ENCODE data around the gene SEL1L.

Gene SEL1L

DNA sequence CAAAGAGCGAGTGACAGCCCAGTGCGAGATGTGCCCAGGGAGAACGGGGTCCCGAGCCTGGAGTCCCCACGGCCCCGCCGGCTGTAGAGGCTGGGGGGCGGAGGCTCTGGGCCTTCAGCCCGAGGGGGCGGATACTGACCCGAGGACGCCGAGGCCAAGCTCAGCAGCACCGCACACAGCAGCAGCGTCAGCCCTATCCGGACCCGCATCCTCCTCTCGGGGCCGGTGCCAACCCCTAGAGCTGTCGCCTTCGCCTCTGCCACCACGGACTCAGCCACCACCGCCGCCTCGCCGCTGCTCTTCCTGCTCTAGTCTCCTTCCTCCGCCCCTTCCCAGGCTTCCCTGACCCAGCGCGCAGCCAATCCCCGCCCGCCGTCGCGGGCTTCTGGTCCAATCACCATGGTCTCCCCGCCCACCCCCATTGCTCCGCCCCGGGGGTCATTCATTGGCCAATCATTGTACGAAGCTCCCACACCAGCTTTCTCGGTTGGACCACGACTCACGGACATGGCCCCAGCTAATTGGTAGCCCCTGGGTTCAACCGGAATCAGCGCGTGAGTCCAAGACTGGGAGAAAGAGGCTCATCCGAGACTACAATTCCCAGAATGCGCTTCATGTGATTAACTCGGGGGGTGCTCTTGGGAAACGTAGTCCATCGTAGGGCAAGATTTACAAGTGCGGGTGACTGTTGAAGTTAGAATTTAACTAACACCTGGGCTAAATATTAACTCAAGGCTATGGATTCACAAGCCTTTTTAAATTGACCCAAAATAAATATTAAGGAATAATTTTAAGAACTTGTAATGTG is at the start of gene SEL1L:
TSS of gene SEL1L (minus strand) at position 318 of the 808 bp plus-strand sequence. CDS start at position 209, 109 bp downstream.
- ChIA-PET POLR2A (interaction anchor here (0.9 to 1.0 kb wide), 3 partner anchors 9 to 592 kb away, joined by 3 to 6 read pairs (median 4); partner anchors contain the start of genes CEP128 and GTF2A1), CTCF (interaction anchor here (0.6 to 0.7 kb wide), 2 partner anchors 180 to 593 kb away, joined by 3 read pairs; no protein-coding TSS in a partner anchor)
- no peaks in the 10 kb centered on the region for H3K9me3 ChIP-seq (ENCODE audit: control insufficient read depth, insufficient read depth, low read depth, low read length)
- peak within 1 kb of the TSS; percentile 98 for H3K4me3 ChIP-seq (ENCODE audit: low read depth, low read length)
- peaks cover 2% of the 10 kb centered on the region; the same call in 1 of the 2 replicates for H3K4me1 ChIP-seq (ENCODE audit: control insufficient read depth, insufficient read depth, low read length)
- peaks cover 0 to 2% of the 10 kb centered on the region in 2 experiments; a peak in 1 of 3 replicates for H3K36me3 ChIP-seq (ENCODE audit: control insufficient read depth in 2 of 2, insufficient read depth in 1 of 2, low read length in 2 of 2)
- H3K27ac ChIP-seq (ENCODE audit: extremely low read depth, low read depth, low read length) = no peak within 1 kb of the TSS; the same call in 1 of the 2 replicates
- no peak for TF ChIP-seq ZNF776 (tag by site-specific recombination; IDR thresholded peaks at IDR 0.05; ENCODE audit: borderline replicate concordance)
- no peak for TF ChIP-seq ZNF843 (tag by site-specific recombination; IDR thresholded peaks at IDR 0.05)
- TF ChIP-seq ZNF571 (tag by site-specific recombination; IDR thresholded peaks at IDR 0.05) = no peak
- TF ChIP-seq, protein P1, sequence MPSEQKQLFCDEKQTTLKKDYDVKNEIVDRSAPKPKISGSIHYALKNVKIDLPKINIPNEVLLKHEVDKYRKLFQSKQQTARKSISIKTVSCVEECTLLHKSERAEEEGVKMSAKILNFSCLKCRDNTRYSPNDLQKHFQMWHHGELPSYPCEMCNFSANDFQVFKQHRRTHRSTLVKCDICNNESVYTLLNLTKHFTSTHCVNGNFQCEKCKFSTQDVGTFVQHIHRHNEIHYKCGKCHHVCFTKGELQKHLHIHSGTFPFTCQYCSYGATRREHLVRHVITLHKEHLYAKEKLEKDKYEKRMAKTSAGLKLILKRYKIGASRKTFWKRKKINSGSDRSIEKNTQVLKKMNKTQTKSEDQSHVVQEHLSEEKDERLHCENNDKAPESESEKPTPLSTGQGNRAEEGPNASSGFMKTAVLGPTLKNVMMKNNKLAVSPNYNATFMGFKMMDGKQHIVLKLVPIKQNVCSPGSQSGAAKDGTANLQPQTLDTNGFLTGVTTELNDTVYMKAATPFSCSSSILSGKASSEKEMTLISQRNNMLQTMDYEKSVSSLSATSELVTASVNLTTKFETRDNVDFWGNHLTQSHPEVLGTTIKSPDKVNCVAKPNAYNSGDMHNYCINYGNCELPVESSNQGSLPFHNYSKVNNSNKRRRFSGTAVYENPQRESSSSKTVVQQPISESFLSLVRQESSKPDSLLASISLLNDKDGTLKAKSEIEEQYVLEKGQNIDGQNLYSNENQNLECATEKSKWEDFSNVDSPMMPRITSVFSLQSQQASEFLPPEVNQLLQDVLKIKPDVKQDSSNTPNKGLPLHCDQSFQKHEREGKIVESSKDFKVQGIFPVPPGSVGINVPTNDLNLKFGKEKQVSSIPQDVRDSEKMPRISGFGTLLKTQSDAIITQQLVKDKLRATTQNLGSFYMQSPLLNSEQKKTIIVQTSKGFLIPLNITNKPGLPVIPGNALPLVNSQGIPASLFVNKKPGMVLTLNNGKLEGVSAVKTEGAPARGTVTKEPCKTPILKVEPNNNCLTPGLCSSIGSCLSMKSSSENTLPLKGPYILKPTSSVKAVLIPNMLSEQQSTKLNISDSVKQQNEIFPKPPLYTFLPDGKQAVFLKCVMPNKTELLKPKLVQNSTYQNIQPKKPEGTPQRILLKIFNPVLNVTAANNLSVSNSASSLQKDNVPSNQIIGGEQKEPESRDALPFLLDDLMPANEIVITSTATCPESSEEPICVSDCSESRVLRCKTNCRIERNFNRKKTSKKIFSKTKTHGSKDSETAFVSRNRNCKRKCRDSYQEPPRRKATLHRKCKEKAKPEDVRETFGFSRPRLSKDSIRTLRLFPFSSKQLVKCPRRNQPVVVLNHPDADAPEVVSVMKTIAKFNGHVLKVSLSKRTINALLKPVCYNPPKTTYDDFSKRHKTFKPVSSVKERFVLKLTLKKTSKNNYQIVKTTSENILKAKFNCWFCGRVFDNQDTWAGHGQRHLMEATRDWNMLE (tag by site-specific recombination; conservative IDR thresholded peaks at IDR 0.05; ENCODE audit: low read depth) = peak; percentile 76
- no peak for TF ChIP-seq ZNF747 (tag by site-specific recombination; IDR thresholded peaks at IDR 0.05)
- no peak for TF ChIP-seq ZNF777 (tag by site-specific recombination; IDR thresholded peaks at IDR 0.05; ENCODE audit: borderline replicate concordance)
- peak; percentile 44; the same call in 1 of the 2 replicates for TF ChIP-seq ZNF341 (tag by site-specific recombination; IDR thresholded peaks at IDR 0.05; ENCODE audit: low read depth)
- TF ChIP-seq, protein P2, sequence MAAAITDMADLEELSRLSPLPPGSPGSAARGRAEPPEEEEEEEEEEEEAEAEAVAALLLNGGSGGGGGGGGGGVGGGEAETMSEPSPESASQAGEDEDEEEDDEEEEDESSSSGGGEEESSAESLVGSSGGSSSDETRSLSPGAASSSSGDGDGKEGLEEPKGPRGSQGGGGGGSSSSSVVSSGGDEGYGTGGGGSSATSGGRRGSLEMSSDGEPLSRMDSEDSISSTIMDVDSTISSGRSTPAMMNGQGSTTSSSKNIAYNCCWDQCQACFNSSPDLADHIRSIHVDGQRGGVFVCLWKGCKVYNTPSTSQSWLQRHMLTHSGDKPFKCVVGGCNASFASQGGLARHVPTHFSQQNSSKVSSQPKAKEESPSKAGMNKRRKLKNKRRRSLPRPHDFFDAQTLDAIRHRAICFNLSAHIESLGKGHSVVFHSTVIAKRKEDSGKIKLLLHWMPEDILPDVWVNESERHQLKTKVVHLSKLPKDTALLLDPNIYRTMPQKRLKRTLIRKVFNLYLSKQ (tag by site-specific recombination; IDR thresholded peaks at IDR 0.05; ENCODE audit: borderline replicate concordance) = no peak
- TF ChIP-seq, protein P3, sequence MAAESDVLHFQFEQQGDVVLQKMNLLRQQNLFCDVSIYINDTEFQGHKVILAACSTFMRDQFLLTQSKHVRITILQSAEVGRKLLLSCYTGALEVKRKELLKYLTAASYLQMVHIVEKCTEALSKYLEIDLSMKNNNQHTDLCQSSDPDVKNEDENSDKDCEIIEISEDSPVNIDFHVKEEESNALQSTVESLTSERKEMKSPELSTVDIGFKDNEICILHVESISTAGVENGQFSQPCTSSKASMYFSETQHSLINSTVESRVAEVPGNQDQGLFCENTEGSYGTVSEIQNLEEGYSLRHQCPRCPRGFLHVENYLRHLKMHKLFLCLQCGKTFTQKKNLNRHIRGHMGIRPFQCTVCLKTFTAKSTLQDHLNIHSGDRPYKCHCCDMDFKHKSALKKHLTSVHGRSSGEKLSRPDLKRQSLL (tag by site-specific recombination; IDR thresholded peaks at IDR 0.05) = peak; percentile 30; the same call in 1 of the 2 replicates
- TF ChIP-seq, protein P4, sequence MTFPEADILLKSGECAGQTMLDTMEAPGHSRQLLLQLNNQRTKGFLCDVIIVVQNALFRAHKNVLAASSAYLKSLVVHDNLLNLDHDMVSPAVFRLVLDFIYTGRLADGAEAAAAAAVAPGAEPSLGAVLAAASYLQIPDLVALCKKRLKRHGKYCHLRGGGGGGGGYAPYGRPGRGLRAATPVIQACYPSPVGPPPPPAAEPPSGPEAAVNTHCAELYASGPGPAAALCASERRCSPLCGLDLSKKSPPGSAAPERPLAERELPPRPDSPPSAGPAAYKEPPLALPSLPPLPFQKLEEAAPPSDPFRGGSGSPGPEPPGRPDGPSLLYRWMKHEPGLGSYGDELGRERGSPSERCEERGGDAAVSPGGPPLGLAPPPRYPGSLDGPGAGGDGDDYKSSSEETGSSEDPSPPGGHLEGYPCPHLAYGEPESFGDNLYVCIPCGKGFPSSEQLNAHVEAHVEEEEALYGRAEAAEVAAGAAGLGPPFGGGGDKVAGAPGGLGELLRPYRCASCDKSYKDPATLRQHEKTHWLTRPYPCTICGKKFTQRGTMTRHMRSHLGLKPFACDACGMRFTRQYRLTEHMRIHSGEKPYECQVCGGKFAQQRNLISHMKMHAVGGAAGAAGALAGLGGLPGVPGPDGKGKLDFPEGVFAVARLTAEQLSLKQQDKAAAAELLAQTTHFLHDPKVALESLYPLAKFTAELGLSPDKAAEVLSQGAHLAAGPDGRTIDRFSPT (tag by site-specific recombination; IDR thresholded peaks at IDR 0.05) = 0 out of 2 replicates have a peak, but pooled peaks have one; percentile 37
- TF ChIP-seq SP7 (tag by site-specific recombination; IDR thresholded peaks at IDR 0.05) = peak; percentile 42; the same call in 1 of the 2 replicates
- TF ChIP-seq ZNF555 (tag by site-specific recombination; conservative IDR thresholded peaks at IDR 0.05) = no peak
- peak; percentile 93 for TF ChIP-seq ZNF76 (tag by site-specific recombination; IDR thresholded peaks at IDR 0.05; ENCODE audit: borderline replicate concordance, low read depth)
- 0 out of 2 replicates have a peak, but pooled peaks have one; percentile 27 for TF ChIP-seq KLF1 (tag by site-specific recombination; IDR thresholded peaks at IDR 0.05)
- TF ChIP-seq ZNF335 (tag by site-specific recombination; conservative IDR thresholded peaks at IDR 0.05) = peak; percentile 85
- no peak for TF ChIP-seq ZSCAN16 (tag by site-specific recombination; IDR thresholded peaks at IDR 0.05)
- TF ChIP-seq, protein P5, sequence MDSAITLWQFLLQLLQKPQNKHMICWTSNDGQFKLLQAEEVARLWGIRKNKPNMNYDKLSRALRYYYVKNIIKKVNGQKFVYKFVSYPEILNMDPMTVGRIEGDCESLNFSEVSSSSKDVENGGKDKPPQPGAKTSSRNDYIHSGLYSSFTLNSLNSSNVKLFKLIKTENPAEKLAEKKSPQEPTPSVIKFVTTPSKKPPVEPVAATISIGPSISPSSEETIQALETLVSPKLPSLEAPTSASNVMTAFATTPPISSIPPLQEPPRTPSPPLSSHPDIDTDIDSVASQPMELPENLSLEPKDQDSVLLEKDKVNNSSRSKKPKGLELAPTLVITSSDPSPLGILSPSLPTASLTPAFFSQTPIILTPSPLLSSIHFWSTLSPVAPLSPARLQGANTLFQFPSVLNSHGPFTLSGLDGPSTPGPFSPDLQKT (IDR thresholded peaks at IDR 0.05; ENCODE audit: borderline replicate concordance, low read depth, low read length) = peak; percentile 51; the same call in 1 of the 2 replicates
- 0 out of 2 replicates have a peak, but pooled peaks have one; percentile 21 for TF ChIP-seq ZNF600 (tag by site-specific recombination; IDR thresholded peaks at IDR 0.05)
- peak; percentile 97 for TF ChIP-seq SP2 (tag by site-specific recombination; IDR thresholded peaks at IDR 0.05)
- peak; percentile 44; the same call in 1 of the 2 replicates for TF ChIP-seq ZFHX2 (tag by site-specific recombination; conservative IDR thresholded peaks at IDR 0.05)
- TF ChIP-seq FEZF1 (tag by site-specific recombination; IDR thresholded peaks at IDR 0.05) = no peak
- peak; percentile 55 for TF ChIP-seq GLIS2 (tag by site-specific recombination; IDR thresholded peaks at IDR 0.05)
- peak; percentile 86 for TF ChIP-seq ZBTB20 (tag by site-specific recombination; IDR thresholded peaks at IDR 0.05)
- TF ChIP-seq ZNF292 (tag by site-specific recombination; IDR thresholded peaks at IDR 0.05; ENCODE audit: borderline replicate concordance, low read depth) = no peak
- TF ChIP-seq ZXDB (tag by site-specific recombination; IDR thresholded peaks at IDR 0.05) = peak; percentile 42; the same call in 1 of the 2 replicates

Data from HEK293 (cell line).